Activated gamma-delta T cell treated with Interleukin-2 at 50 U/mL for 16 hours (primary cell): ENCODE data around the gene CARNS1.

ENCODE experiments used
- DNase-seq: peaks from one replicate; pipeline ENCODE4 v3.0.0-alpha.2; 2020

The CARNS1 gene

GRCh38 chr11:67468456-67468758, 52.9 kb downstream of the CARNS1 start:
- no peak for DNase-seq

GRCh38 chr11:67468759-67469507, 53.5 kb downstream of the CARNS1 start, which contains the start of gene TMEM134:
TMEM134 (minus strand) TSS chr11:67469251; CDS start chr11:67469192, 59 bp downstream.
- peak; percentile 91 for DNase-seq

- no peak for DNase-seq
Measured at GRCh38 chr11:67469508-67469811, 54.0 kb downstream of the CARNS1 start.

- DNase-seq = no peak
Measured at GRCh38 chr11:67470337-67471002, 55.0 kb downstream of the CARNS1 start.

- no peak for DNase-seq
Measured at GRCh38 chr11:67472882-67473281, 57.4 kb downstream of the CARNS1 start.
